PFSK-1 (cell line): ENCODE data around the gene MUSK.

Experiments used
- FOXP2 ChIP-seq: optimal IDR thresholded peaks from 2 replicates; pipeline ENCODE3; 2011; ENCODE audit warnings: borderline replicate concordance, control low read depth, inconsistent platforms; ENCODE audit not compliant: insufficient read depth; ENCODE audit errors: extremely low read length, extremely low read depth
- POLR2AphosphoS5 ChIP-seq: IDR thresholded peaks from 2 replicates; pipeline ENCODE4 v1.6.1; 2012; ENCODE audit warnings: low read depth, mild to moderate bottlenecking, control low read depth, low read length, moderate library complexity
- SIN3A ChIP-seq: IDR thresholded peaks from 2 replicates; pipeline ENCODE4 v1.6.1; 2012; ENCODE audit warnings: mild to moderate bottlenecking, low read length, moderate library complexity, borderline replicate concordance; ENCODE audit not compliant: insufficient read depth
- TAF1 ChIP-seq: IDR thresholded peaks from 2 replicates; pipeline ENCODE4 v1.6.1; 2012; ENCODE audit warnings: low read length, control low read depth, borderline replicate concordance; ENCODE audit not compliant: insufficient read depth
- TF ChIP-seq, protein P1 (sequence below), 2 experiments: IDR thresholded peaks; 2 replicates each; pipeline versions ENCODE4 v1.6.1 to v1.8.0; 2011 to 2012; ENCODE audit warnings: low read depth in 2 of 2, low read length in 2 of 2, control low read depth in 1 of 2, inconsistent platforms in 1 of 2, mild to moderate bottlenecking in 1 of 2, moderate library complexity in 1 of 2; ENCODE audit not compliant: insufficient read depth in 1 of 2

MUSK gene

DNA sequence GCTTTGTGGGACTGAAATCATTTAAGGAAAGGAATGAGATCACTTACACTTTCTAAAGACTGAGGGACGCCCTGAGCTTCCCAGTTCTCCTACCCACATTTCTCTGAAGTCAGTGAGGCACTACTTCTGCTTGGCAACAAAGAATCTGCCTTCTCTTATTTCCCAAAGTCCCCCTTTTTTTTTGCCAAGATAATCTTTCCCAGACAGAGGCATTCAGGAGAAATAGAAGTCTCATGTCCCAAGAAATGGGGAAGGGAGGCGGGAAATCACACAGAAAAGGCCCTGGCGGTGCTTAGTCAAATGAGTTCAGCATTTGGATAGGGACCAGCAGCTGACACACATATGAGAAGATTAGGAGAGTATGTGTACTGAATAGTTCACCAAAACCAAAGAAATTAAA, 159.7 kb downstream of the MUSK start:
- TF ChIP-seq, protein P1, sequence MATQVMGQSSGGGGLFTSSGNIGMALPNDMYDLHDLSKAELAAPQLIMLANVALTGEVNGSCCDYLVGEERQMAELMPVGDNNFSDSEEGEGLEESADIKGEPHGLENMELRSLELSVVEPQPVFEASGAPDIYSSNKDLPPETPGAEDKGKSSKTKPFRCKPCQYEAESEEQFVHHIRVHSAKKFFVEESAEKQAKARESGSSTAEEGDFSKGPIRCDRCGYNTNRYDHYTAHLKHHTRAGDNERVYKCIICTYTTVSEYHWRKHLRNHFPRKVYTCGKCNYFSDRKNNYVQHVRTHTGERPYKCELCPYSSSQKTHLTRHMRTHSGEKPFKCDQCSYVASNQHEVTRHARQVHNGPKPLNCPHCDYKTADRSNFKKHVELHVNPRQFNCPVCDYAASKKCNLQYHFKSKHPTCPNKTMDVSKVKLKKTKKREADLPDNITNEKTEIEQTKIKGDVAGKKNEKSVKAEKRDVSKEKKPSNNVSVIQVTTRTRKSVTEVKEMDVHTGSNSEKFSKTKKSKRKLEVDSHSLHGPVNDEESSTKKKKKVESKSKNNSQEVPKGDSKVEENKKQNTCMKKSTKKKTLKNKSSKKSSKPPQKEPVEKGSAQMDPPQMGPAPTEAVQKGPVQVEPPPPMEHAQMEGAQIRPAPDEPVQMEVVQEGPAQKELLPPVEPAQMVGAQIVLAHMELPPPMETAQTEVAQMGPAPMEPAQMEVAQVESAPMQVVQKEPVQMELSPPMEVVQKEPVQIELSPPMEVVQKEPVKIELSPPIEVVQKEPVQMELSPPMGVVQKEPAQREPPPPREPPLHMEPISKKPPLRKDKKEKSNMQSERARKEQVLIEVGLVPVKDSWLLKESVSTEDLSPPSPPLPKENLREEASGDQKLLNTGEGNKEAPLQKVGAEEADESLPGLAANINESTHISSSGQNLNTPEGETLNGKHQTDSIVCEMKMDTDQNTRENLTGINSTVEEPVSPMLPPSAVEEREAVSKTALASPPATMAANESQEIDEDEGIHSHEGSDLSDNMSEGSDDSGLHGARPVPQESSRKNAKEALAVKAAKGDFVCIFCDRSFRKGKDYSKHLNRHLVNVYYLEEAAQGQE (IDR thresholded peaks at IDR 0.05; ENCODE audit: insufficient read depth in 1 of 2, low read depth in 2 of 2, low read length in 2 of 2), result peak; percentile 14 to 79; a peak in 2 of 4 replicates
- TF ChIP-seq SIN3A (no peak), TAF1 (no peak)

- TF ChIP-seq, protein P1 (IDR thresholded peaks at IDR 0.05; ENCODE audit: insufficient read depth in 1 of 2, low read depth in 2 of 2, low read length in 2 of 2), result no peak
- TF ChIP-seq FOXP2 (no peak), TAF1 (no peak), POLR2AphosphoS5 (no peak), SIN3A (no peak)
Observed at GRCh38 chr9:110830495-110830894, 161.9 kb downstream of the MUSK start.

DNA sequence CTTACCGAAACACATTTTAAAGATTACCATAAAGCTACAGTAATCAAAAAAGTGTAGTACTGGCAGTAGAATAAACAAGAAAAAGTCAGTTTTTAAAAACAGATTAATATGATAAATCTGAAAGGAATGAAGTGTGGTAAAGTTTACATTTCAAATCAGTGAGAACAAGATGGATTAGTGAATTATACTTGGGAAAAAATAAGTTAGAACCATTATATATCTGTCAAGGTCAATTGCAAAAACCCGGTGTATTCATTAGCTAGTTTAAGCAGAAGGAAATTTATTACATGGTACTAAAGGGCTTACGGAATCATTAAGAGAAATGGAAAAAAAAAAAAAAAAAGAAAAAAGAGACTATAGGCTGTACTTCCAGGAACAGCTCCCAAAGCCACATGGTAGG, 164.3 kb downstream of the MUSK start:
- TF ChIP-seq SIN3A (no peak), POLR2AphosphoS5 (no peak), FOXP2 (no peak), TAF1 (no peak)
- TF ChIP-seq, protein P1 (IDR thresholded peaks at IDR 0.05; ENCODE audit: insufficient read depth in 1 of 2, low read depth in 2 of 2, low read length in 2 of 2), result no peak

DNA sequence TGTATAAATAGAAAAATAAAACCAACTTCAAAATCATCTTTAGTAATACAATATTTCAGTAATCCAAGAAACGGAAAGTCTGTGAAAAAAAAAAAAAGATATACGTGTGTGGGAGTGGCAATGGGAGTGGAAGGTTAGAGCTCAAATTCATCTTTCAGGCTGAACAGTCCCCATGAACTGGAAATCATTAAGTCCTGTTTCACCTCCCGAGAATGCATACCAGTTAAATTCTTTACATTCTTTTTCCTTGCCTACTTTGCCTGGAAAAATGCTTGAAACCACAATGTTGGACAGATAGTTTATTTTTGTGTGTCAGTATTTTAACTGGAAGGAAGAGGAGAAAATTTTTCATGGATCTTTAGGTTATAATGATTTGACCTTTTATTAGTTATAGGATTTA, 166.8 kb downstream of the MUSK start:
- no peak for TF ChIP-seq SIN3A
- no peak for TF ChIP-seq POLR2AphosphoS5
- TF ChIP-seq, protein P1 (IDR thresholded peaks at IDR 0.05; ENCODE audit: insufficient read depth in 1 of 2, low read depth in 2 of 2, low read length in 2 of 2), result no peak
- TF ChIP-seq FOXP2, result no peak
- no peak for TF ChIP-seq TAF1

DNA sequence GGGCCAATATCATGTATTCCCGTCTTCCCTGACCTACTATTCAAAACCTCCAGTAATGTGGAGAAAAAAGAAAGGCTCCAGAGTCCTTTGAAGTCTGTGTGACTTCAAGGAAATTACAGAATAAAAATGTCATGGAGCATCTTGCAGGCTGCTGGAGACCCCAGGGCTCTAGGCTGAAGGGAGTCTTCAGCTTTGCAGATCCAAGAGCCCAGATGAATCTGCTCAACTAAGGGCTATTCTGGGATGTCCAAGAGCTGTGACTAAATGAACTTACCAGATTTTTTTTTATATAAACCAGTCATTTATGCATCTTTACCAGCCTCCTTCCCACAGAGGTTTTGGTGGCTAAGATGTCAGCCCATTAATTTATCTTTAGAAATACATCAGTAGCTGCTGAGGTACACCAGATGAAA, 167.3 kb downstream of the MUSK start:
- TF ChIP-seq, protein P1 (IDR thresholded peaks at IDR 0.05; ENCODE audit: insufficient read depth in 1 of 2, low read depth in 2 of 2, low read length in 2 of 2), result no peak
- TF ChIP-seq TAF1, result no peak
- no peak for TF ChIP-seq POLR2AphosphoS5
- no peak for TF ChIP-seq FOXP2
- no peak for TF ChIP-seq SIN3A
